ENCODE data around the gene SYTL4.
"Not testable (repeated sequence)": the region's sequence is repeated elsewhere in the genome, so short reads cannot be mapped to it uniquely, and the experiment has no call there.

SYTL4 gene

GRCh38 chrX:100731441-100732281 is at the start of gene SYTL4:
Gene SYTL4, minus strand, starts transcription at chrX:100732121. Its CDS starts 30,084 bp downstream, at chrX:100702037.
- DNase-seq (ENCODE audit: low spot score) = no peak

- DNase-seq (ENCODE audit: low spot score) = not testable (repeated sequence)
Measured at GRCh38 chrX:100769439-100769838, 37.5 kb upstream of the SYTL4 start.

GRCh38 chrX:100768679-100769338 is 36.9 kb upstream of the SYTL4 start:
- DNase-seq (ENCODE audit: low spot score) = peak; percentile 16

GRCh38 chrX:100750883-100751282 is 19.0 kb upstream of the SYTL4 start:
- DNase-seq (ENCODE audit: low spot score) = no peak

- no peak for DNase-seq (ENCODE audit: low spot score)
Measured at GRCh38 chrX:100748108-100748507, 16.2 kb upstream of the SYTL4 start.

- no peak for DNase-seq (ENCODE audit: low spot score)
Measured at GRCh38 chrX:100747703-100748102, 15.8 kb upstream of the SYTL4 start.

- DNase-seq (ENCODE audit: low spot score) = no peak
Measured at GRCh38 chrX:100747090-100747489, 15.2 kb upstream of the SYTL4 start.

- peak; percentile 7 for DNase-seq (ENCODE audit: low spot score)
Measured at GRCh38 chrX:100745806-100746537, 14.1 kb upstream of the SYTL4 start.

- DNase-seq (ENCODE audit: low spot score) = no peak
Measured at GRCh38 chrX:100745205-100745604, 13.3 kb upstream of the SYTL4 start.

- DNase-seq (ENCODE audit: low spot score) = no peak
Measured at GRCh38 chrX:100743009-100743607, 11.2 kb upstream of the SYTL4 start.

GRCh38 chrX:100724006-100724405 is 7.9 kb downstream of the SYTL4 start:
- not testable (repeated sequence) for DNase-seq (ENCODE audit: low spot score)

- DNase-seq (ENCODE audit: low spot score) = no peak
Measured at GRCh38 chrX:100721328-100721727, 10.6 kb downstream of the SYTL4 start.

GRCh38 chrX:100720301-100720700 is 11.6 kb downstream of the SYTL4 start:
- no peak for DNase-seq (ENCODE audit: low spot score)

GRCh38 chrX:100719139-100719538 is 12.8 kb downstream of the SYTL4 start:
- DNase-seq (ENCODE audit: low spot score) = no peak

GRCh38 chrX:100717363-100717762 is 14.6 kb downstream of the SYTL4 start:
- DNase-seq (ENCODE audit: low spot score) = no peak

GRCh38 chrX:100710816-100711215 is 21.1 kb downstream of the SYTL4 start:
- DNase-seq (ENCODE audit: low spot score) = no peak

GRCh38 chrX:100704581-100705203 is 27.2 kb downstream of the SYTL4 start:
- DNase-seq (ENCODE audit: low spot score) = no peak

GRCh38 chrX:100700809-100701208 is 31.1 kb downstream of the SYTL4 start:
- DNase-seq (ENCODE audit: low spot score) = no peak

GRCh38 chrX:100698551-100698950 is 33.4 kb downstream of the SYTL4 start:
- DNase-seq (ENCODE audit: low spot score) = no peak

GRCh38 chrX:100696699-100697351 is 35.1 kb downstream of the SYTL4 start:
- no peak for DNase-seq (ENCODE audit: low spot score)

GRCh38 chrX:100695991-100696390 is 35.9 kb downstream of the SYTL4 start:
- no peak for DNase-seq (ENCODE audit: low spot score)

Measured in Ammon's horn (tissue), 1 donor.